SU-DHL-6 (cell line): Measurements from ENCODE around the gene FBXO46.

Experiments used
- CTCF ChIP-seq: fragments of 200-600 bp; sonication (generic); IDR thresholded peaks from one replicate; pipeline ENCODE4 v1.5.1; 2017; ENCODE audit warnings: antibody characterized with exemption, mild to moderate bottlenecking, low read length, moderate library complexity; ENCODE audit not compliant: insufficient read depth, poor library complexity, severe bottlenecking
- EZH2phosphoT487 ChIP-seq: fragments of 200-600 bp; sonication (generic), shearing (Covaris generic); conservative IDR thresholded peaks from 2 replicates; pipeline ENCODE4 v1.6.1; 2018; ENCODE audit warnings: mild to moderate bottlenecking, antibody characterized with exemption, low read length, moderate library complexity, mixed read lengths

GRCh38 chr19:45664575-45664974 lies 66.1 kb downstream of the FBXO46 start:
- TF ChIP-seq CTCF (no peak), EZH2phosphoT487 (no peak)
